Aorta (tissue), 5 donors: ENCODE data around the gene PRKCZ. TPM values are rescaled to one million over a fixed set of nuclear protein-coding genes. Genes with fewer than 3 reads are reported as not detected.

Experiments
- ATAC-seq: fragments of 200-7000 bp; cut with Tn5 transposase; one replicate; pipeline ENCODE4 v1.9.1; 2022; ENCODE audit warnings: moderate library complexity; ENCODE audit not compliant: low FRiP score
- DNase-seq, 2 donors: peaks; one replicate each; pipeline ENCODE4 v3.0.0-alpha.2; 2020
- H3K27ac ChIP-seq, 2 donors: one replicate each; pipeline ENCODE4 v1.5.1; 2013; ENCODE audit warnings: low read length in 2 of 2, mild to moderate bottlenecking in 2 of 2, moderate library complexity in 2 of 2, control low read depth in 1 of 2, inconsistent platforms in 1 of 2, low read depth in 1 of 2
- H3K27me3 ChIP-seq, 2 donors: one replicate each; pipeline ENCODE4 v1.6.1; 2013; ENCODE audit warnings: control low read depth in 1 of 2, low read length in 1 of 2, mild to moderate bottlenecking in 1 of 2, moderate library complexity in 1 of 2; ENCODE audit not compliant: insufficient read depth in 2 of 2, control insufficient read depth in 1 of 2
- H3K36me3 ChIP-seq, 2 donors: one replicate each; pipeline ENCODE4 v1.6.1; 2013; ENCODE audit warnings: control low read depth in 1 of 2, low read length in 1 of 2, mild to moderate bottlenecking in 1 of 2; ENCODE audit not compliant: insufficient read depth in 2 of 2, control insufficient read depth in 1 of 2
- H3K4me1 ChIP-seq, 2 donors: one replicate each; pipeline ENCODE4 v1.6.1; 2013; ENCODE audit warnings: low read length in 2 of 2, control low read depth in 1 of 2, mild to moderate bottlenecking in 1 of 2, moderate library complexity in 1 of 2; ENCODE audit not compliant: insufficient read depth in 2 of 2, control insufficient read depth in 1 of 2
- H3K4me3 ChIP-seq, 2 donors: one replicate each; pipeline ENCODE4 v1.5.1; 2013; ENCODE audit warnings: low read length in 2 of 2, control low read depth in 1 of 2, mild to moderate bottlenecking in 1 of 2
- H3K9me3 ChIP-seq: one replicate; pipeline ENCODE4 v1.6.1; 2013; ENCODE audit warnings: mild to moderate bottlenecking, low read length; ENCODE audit not compliant: control insufficient read depth
- WGBS, 2 donors: extraction: QIAGEN DNeasy Blood & Tissue Kit; methylation state at CpG; one replicate each; pipeline ENCODE4 v1.1.7; 2013; 5-methylcytosine and 5-hydroxymethylcytosine counted together
- intact Hi-C, 2 donors: fragments of 100-400 bp; cut with DNase I; formaldehyde crosslinking; loops; one replicate each; pipeline versions ENCODE4 v1.14.2 to v1.15.0; 2022
- polyA plus RNA-seq, 2 donors: library from polyadenylated mRNA; stranded (reverse); fragments of 200-250 nt; gene quantifications; one replicate each; pipeline ENCODE4 v1.2.3, GENCODE V29; 2013
- total RNA-seq, 2 donors: library from RNA; stranded (reverse); fragmentation: NEBNext Ultra II Directional; extraction: Animal tissue kit (Norgen Biotek cat#: 25700); gene quantifications; one replicate each; pipeline ENCODE4 v1.2.1, GENCODE V29; 2021
- donor health status: healthy with polysubstance abuse.
- donor health status: Bipolar disorder and iron deficiency.
- donor health status: DM: no; HTN: no; CAD: no.
- donor health status: DM: no; HTN: no; CAD: no.
- donor health status: DM: yes; HTN: yes; CAD: no.

Gene PRKCZ
- total and polyA plus RNA-seq, 4 donors = 1.5 to 23.2 (median 4.2) TPM

GRCh38 chr1:2083666-2084065, 33.5 kb downstream of the PRKCZ start:
- H3K9me3 ChIP-seq = peaks cover 3% of the 10 kb centered on the region
- no peak for ATAC-seq
- no peaks in the 10 kb centered on the region for H3K4me1 ChIP-seq
- H3K4me3 ChIP-seq = no peak overlapping the region
- no peak overlapping the region for H3K27ac ChIP-seq
- DNase-seq = no peak
- 86% methylated on average over 18 of the region's 18 CpGs for WGBS, 2 donors
- intact Hi-C loops = no loop called here
- H3K27me3 ChIP-seq = no peaks in the 10 kb centered on the region
- no peaks in the 10 kb centered on the region for H3K36me3 ChIP-seq

GRCh38 chr1:2084306-2084705, 34.1 kb downstream of the PRKCZ start:
- intact Hi-C loops = no loop called here
- Histone ChIP-seq H3K36me3 (no peaks in the 10 kb centered on the region), H3K27me3 (no peaks in the 10 kb centered on the region), H3K27ac (no peak overlapping the region), H3K4me1 (no peaks in the 10 kb centered on the region), H3K4me3 (no peak overlapping the region), H3K9me3 (peaks cover 2% of the 10 kb centered on the region)
- 92 to 93% methylated on average over 20 of the region's 20 CpGs for WGBS, 2 donors
- DNase-seq (no peak), ATAC-seq (no peak)

GRCh38 chr1:2085080-2085479, 34.9 kb downstream of the PRKCZ start:
- no peak for ATAC-seq
- DNase-seq = no peak
- Histone ChIP-seq H3K9me3 (no peaks in the 10 kb centered on the region), H3K36me3 (no peaks in the 10 kb centered on the region), H3K4me3 (no peak overlapping the region), H3K27ac (no peak overlapping the region), H3K27me3 (no peaks in the 10 kb centered on the region), H3K4me1 (no peaks in the 10 kb centered on the region)
- 81 to 84% methylated on average over 17 of the region's 17 CpGs for WGBS, 2 donors
- intact Hi-C loops = no loop called here

GRCh38 chr1:2086446-2087078, 36.4 kb downstream of the PRKCZ start:
- Histone ChIP-seq H3K4me1 (no peaks in the 10 kb centered on the region), H3K36me3 (no peaks in the 10 kb centered on the region), H3K27me3 (no peaks in the 10 kb centered on the region), H3K9me3 (no peaks in the 10 kb centered on the region), H3K27ac (no peak overlapping the region), H3K4me3 (no peak overlapping the region)
- DNase-seq (no peak), ATAC-seq (no peak)
- intact Hi-C loops = no loop called here
- 83 to 85% methylated on average over 26 of the region's 26 CpGs for WGBS, 2 donors

GRCh38 chr1:2087766-2088165, 37.6 kb downstream of the PRKCZ start:
- Histone ChIP-seq H3K27ac (no peak overlapping the region), H3K4me1 (no peaks in the 10 kb centered on the region), H3K36me3 (no peaks in the 10 kb centered on the region), H3K4me3 (no peak overlapping the region), H3K27me3 (no peaks in the 10 kb centered on the region), H3K9me3 (no peaks in the 10 kb centered on the region)
- DNase-seq = no peak
- 53 to 54% methylated on average over 21 of the region's 21 CpGs for WGBS, 2 donors
- no peak for ATAC-seq
- intact Hi-C loops = no loop called here

GRCh38 chr1:2088458-2088857, 38.2 kb downstream of the PRKCZ start:
- Histone ChIP-seq H3K9me3 (no peaks in the 10 kb centered on the region), H3K36me3 (no peaks in the 10 kb centered on the region), H3K27ac (no peak overlapping the region), H3K4me3 (no peak overlapping the region), H3K4me1 (no peaks in the 10 kb centered on the region), H3K27me3 (no peaks in the 10 kb centered on the region)
- intact Hi-C loops = no loop called here
- DNase-seq = no peak
- no peak for ATAC-seq
- 38 to 47% methylated on average over 16 of the region's 16 CpGs for WGBS, 2 donors

- intact Hi-C loops = no loop called here
- no peak overlapping the region for H3K4me3 ChIP-seq
- 63 to 73% methylated on average over 17 of the region's 17 CpGs for WGBS, 2 donors
- DNase-seq = no peak
- no peaks in the 10 kb centered on the region for H3K4me1 ChIP-seq
- H3K27me3 ChIP-seq = no peaks in the 10 kb centered on the region
- H3K27ac ChIP-seq = no peak overlapping the region
- ATAC-seq = no peak
- H3K9me3 ChIP-seq = no peaks in the 10 kb centered on the region
- no peaks in the 10 kb centered on the region for H3K36me3 ChIP-seq
Measured at GRCh38 chr1:2089051-2089450, 38.8 kb downstream of the PRKCZ start.

GRCh38 chr1:2090216-2090890, 40.1 kb downstream of the PRKCZ start:
- Histone ChIP-seq H3K27ac (no peak overlapping the region), H3K27me3 (no peaks in the 10 kb centered on the region), H3K9me3 (no peaks in the 10 kb centered on the region), H3K4me3 (no peak overlapping the region), H3K36me3 (no peaks in the 10 kb centered on the region), H3K4me1 (no peaks in the 10 kb centered on the region)
- no peak for DNase-seq
- 90 to 91% methylated on average over 22 of the region's 22 CpGs for WGBS, 2 donors
- intact Hi-C loops = loop anchor here (5.0 kb wide), 1 partner anchor 82 kb away; no protein-coding TSS in a partner anchor
- ATAC-seq = no peak
